GM19328 (cell line): ENCODE measurements around the gene SEC31A.
"Not testable (repeated sequence)": the region's sequence is repeated elsewhere in the genome, so short reads cannot be mapped to it uniquely, and the experiment has no call there.

ENCODE experiments used
- ATAC-seq: cut with Tn5 transposase; IDR thresholded peaks from one replicate; pipeline ENCODE4 v1.9.1; 2021; ENCODE audit warnings: mild to moderate bottlenecking, moderate library complexity; ENCODE audit not compliant: unreplicated experiment

SEC31A gene

GRCh38 chr4:82850684-82851083 is 40.3 kb downstream of the SEC31A start:
- no peak for ATAC-seq

- ATAC-seq: no peak
Measured at GRCh38 chr4:82848706-82849105, 42.2 kb downstream of the SEC31A start.

GRCh38 chr4:82842593-82842992 is 48.4 kb downstream of the SEC31A start:
- ATAC-seq: no peak

GRCh38 chr4:82839624-82840023 is 51.3 kb downstream of the SEC31A start:
- no peak for ATAC-seq

- no peak for ATAC-seq
Measured at GRCh38 chr4:82833696-82834313, 57.1 kb downstream of the SEC31A start.

- not testable (repeated sequence) for ATAC-seq
Measured at GRCh38 chr4:82833060-82833459, 57.9 kb downstream of the SEC31A start.

- ATAC-seq: no peak
Measured at GRCh38 chr4:82825425-82825824, 65.5 kb downstream of the SEC31A start.

- no peak for ATAC-seq
Measured at GRCh38 chr4:82823062-82823461, 67.9 kb downstream of the SEC31A start.

GRCh38 chr4:82820689-82821088 is 70.3 kb downstream of the SEC31A start:
- ATAC-seq: no peak

- no peak for ATAC-seq
Measured at GRCh38 chr4:82818664-82819662, 72.0 kb downstream of the SEC31A start.

GRCh38 chr4:82816874-82817273 is 74.1 kb downstream of the SEC31A start:
- not testable (repeated sequence) for ATAC-seq

- no peak for ATAC-seq
Measured at GRCh38 chr4:82814034-82814433, 76.9 kb downstream of the SEC31A start.

GRCh38 chr4:82811838-82812341 is 79.1 kb downstream of the SEC31A start:
- ATAC-seq: no peak

GRCh38 chr4:82811392-82811791 is 79.6 kb downstream of the SEC31A start:
- ATAC-seq: no peak

GRCh38 chr4:82810176-82810575 is 80.8 kb downstream of the SEC31A start:
- ATAC-seq: no peak

GRCh38 chr4:82809619-82810018 is 81.3 kb downstream of the SEC31A start:
- ATAC-seq: no peak

- no peak for ATAC-seq
Measured at GRCh38 chr4:82803746-82804145, 87.2 kb downstream of the SEC31A start.

- no peak for ATAC-seq
Measured at GRCh38 chr4:82802911-82803310, 88.0 kb downstream of the SEC31A start.

GRCh38 chr4:82801910-82802521 is 88.9 kb downstream of the SEC31A start:
- ATAC-seq: no peak

- no peak for ATAC-seq
Measured at GRCh38 chr4:82799006-82799881, 91.7 kb downstream of the SEC31A start.
